ENCODE measurements around the gene RASSF1.

DNA sequence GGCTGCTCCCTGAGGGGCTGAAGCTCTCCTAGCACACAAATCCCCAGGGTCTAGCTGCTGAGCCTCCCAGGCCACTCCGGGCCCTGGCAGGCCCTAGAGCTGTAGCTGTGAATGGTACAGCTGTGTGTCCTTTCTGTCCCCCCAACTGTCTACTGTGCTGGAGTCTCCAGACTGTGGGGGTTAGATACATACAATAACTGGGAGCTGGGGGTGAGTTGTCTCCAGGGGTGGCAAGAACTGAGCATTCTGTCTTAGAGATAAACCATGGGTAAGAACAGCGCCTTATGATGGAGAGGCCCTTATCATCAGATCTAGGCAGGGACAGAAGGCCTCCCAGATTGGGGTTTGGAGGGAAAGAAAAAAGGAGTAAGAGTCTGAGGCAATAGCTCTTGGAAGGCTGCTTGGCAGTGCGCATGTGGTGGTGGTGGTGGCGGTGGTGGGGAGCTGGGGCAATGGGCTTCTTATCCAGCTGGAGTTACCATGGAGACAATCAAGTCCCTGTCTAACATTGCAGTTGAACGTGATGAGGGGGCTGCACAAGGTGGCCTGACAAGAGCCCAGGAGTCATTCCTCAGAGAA, 13.6 kb upstream of the RASSF1 start:
- TF ChIP-seq CTCF (IDR thresholded peaks at IDR 0.05; ENCODE audit: low read length) (no peak), EZH2 (IDR thresholded peaks at IDR 0.05; ENCODE audit: borderline replicate concordance, low read length) (no peak)

Measured in OCI-LY1 (cell line).